ENCODE measurements around the gene CHST11.
"Not testable (repeated sequence)": the region's sequence is repeated elsewhere in the genome, so short reads cannot be mapped to it uniquely, and the experiment has no call there.

- not testable (repeated sequence) for TF ChIP-seq CTCF, POLR2A (IDR thresholded peaks at IDR 0.05)
Measured at GRCh38 chr12:104743753-104744548, 287.2 kb downstream of the CHST11 start.
